Posterior vena cava (tissue), 2 donors: Measurements from ENCODE around the gene TMEM59L. TPM values are rescaled to one million over a fixed set of nuclear protein-coding genes. Genes with fewer than 3 reads are reported as not detected.
A peak's percentile ranks its signal among the peaks of the same experiment; 100 is the strongest.

ENCODE experiments used
- DNase-seq: peaks from one replicate; pipeline ENCODE4 v3.0.0-alpha.2; 2020; ENCODE audit warnings: low spot score
- intact Hi-C, 2 donors: fragments of 100-400 bp; cut with DNase I; formaldehyde crosslinking; loops; one replicate each; pipeline versions ENCODE4 v1.14.1 to v1.14.2; 2022 to 2023
- total RNA-seq, 2 donors: library from RNA; stranded (reverse); fragmentation: NEBNext Ultra II Directional; extraction: Animal tissue kit (Norgen Biotek cat#: 25700); gene quantifications; one replicate each; pipeline ENCODE4 v1.2.1, GENCODE V29; 2021
- donor health status: DM: yes; HTN: yes; CAD: no.
- donor health status: DM: yes; HTN: yes; CAD: no.

The TMEM59L gene
- total RNA-seq, 2 donors from 2014 or later: 2.8 to 14.5 TPM

DNA sequence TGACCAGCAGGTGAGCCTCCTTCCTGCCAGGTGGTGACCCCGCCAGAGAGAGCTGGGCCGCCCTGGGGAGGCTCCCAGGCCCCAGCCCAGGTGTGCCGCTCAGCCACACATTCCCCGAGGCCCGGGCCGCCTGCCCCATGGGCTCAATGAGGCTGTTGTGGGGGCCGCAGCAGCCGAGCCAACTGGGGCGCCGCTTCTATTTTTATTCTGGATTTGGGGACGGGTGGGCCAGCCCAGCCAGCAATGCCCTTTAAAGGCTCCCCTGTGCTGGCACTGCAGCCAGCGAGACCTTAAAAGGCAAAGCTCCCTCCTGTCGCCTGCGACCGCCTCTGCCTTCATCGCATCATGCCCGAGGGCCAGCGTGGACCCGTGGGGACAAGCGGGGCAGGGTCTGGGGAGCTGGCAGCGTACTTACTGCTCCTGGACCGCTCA is 53.1 kb downstream of the TMEM59L start:
- intact Hi-C loops: no loop called here
- DNase-seq: no peak

DNA sequence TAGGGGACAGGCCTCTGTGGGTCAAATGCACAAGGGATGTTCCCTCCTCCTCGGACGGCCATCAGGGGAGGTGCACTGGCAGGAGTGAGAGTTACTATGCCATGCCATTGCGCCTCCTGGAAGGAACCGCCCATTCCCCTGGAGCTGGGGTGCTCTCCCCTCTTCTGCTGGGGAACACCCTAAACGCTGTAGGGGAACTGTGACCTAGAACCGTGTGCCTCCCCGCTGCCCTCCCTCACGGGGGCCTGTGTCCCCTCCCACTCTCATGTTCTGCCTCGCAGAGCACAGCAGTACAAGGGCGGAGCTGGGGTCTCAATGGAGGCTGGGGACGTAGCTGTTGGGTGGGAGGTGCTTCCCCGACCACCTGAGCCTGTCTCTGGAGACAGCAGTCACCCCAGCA is 53.6 kb downstream of the TMEM59L start:
- DNase-seq: no peak
- intact Hi-C loops: no loop called here

DNA sequence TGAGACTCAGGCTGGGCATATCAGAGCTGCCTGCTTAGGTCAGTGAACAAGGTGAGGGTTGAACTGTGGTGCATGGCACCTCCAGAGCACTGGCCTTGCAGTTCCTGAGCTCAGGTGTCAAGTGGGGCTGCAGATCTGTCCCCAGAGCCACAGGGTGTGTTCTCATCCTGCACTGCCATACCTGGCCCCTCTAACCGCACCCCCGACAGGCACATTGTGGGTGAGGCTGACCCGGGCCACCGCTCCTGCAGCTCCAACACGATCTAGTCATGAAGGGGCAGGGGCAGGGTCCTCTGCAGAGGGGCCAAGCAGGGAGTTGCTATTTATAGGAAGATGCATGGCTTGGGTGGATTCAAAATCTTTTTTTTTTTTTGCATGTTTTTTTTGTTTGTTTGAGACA is 54.1 kb downstream of the TMEM59L start:
- intact Hi-C loops: no loop called here
- DNase-seq: no peak

DNA sequence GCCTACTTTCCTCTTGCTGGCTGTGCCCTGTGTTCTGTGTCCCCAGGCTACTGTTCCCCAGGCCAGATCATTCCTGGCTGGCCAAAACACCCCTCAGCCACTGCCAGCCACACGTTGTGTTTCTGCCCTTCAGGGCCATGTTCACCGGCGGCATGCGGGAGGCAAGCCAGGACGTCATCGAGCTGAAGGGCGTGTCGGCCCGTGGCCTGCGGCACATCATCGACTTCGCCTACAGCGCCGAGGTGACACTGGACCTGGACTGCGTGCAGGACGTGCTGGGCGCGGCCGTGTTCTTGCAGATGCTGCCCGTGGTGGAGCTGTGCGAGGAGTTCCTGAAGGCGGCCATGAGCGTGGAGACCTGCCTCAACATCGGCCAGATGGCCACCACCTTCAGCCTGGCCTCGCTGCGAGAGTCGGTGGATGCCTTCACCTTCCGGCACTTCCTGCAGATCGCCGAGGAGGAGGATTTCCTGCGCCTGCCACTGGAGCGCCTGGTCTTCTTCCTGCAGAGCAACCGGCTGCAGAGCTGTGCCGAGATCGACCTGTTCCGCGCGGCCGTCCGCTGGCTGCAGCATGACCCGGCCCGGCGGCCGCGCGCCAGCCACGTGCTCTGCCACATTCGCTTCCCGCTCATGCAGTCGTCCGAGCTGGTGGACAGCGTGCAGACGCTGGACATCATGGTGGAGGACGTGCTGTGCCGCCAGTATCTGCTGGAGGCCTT is 55.0 kb downstream of the TMEM59L start:
- DNase-seq: no peak
- intact Hi-C loops: no loop called here

DNA sequence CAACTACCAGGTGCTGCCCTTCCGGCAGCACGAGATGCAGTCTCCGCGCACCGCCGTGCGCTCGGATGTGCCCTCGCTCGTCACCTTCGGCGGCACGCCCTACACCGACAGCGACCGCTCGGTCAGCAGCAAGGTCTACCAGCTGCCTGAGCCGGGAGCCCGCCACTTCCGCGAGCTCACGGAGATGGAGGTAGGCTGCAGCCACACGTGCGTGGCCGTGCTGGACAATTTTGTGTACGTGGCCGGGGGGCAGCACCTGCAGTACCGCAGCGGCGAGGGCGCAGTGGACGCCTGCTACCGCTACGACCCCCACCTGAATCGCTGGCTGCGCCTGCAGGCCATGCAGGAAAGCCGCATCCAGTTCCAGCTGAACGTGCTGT is 55.6 kb downstream of the TMEM59L start:
- no peak for DNase-seq
- intact Hi-C loops: no loop called here

DNA sequence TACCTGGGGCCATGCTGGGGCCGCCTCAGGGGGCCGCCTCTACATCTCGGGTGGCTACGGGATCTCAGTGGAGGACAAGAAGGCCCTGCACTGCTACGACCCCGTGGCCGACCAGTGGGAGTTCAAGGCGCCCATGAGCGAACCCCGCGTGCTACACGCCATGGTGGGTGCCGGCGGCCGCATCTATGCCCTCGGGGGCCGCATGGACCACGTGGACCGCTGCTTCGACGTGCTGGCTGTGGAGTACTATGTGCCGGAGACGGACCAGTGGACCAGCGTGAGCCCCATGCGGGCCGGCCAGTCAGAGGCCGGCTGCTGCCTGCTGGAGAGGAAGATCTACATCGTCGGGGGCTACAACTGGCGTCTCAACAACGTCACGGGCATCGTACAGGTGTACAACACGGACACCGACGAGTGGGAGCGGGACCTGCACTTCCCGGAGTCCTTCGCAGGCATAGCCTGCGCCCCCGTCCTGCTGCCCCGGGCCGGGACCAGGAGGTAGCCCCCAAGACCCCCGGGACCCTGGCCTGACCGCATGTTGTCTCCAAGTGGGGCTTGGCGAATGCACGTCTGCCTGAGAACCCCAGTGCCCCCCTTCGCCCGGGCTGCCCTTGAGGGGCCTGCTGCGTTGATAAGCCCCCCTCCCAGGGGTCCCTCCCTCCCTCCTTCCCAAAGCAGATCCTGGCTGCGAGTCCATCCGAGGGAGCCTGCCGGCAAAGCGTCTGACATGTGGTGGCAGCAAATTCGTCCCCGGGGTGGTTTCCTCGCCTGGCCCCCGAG is 56.3 kb downstream of the TMEM59L start:
- DNase-seq: no peak
- intact Hi-C loops: no loop called here

DNA sequence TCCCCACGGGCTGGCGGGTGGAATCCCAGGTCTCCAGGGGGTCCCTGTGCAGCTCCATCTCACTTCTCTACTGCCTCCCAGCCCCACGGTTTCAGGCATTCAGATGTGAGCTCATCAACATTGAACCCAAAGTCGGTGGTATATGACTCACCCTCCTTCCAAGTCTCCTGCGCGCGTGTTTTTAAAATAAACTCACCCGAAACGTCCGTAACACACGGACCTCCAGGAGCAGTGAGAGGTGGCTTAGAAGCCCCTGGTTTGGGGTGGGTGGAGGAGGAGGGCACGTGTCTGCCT is 56.8 kb downstream of the TMEM59L start:
- intact Hi-C loops: no loop called here
- no peak for DNase-seq

DNA sequence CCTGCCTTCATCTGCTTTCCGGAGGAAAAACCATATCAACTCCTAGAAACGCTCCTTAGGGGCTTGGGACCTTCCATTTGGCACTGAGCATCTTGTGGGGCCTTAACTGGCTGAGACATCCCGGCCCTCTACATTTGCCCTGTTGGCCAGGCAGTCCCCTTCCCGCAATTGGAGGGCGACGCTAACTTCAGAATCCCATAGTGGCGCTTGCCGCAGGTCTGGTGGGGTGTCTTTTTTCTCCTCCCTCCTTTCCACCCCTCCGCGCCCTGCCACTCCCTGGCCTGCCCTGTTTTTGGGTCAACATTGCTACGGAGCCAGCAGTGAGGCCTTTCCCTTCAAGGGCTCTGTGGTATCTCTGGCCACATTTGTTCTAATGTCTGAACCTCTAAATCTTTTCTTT is 57.2 kb downstream of the TMEM59L start:
- no peak for DNase-seq
- intact Hi-C loops: loop anchor here (5.0 to 10.0 kb wide), 2 partner anchors 65 to 78 kb away; partner anchors contain the start of gene CRLF1 (in 1 of the 2)

DNA sequence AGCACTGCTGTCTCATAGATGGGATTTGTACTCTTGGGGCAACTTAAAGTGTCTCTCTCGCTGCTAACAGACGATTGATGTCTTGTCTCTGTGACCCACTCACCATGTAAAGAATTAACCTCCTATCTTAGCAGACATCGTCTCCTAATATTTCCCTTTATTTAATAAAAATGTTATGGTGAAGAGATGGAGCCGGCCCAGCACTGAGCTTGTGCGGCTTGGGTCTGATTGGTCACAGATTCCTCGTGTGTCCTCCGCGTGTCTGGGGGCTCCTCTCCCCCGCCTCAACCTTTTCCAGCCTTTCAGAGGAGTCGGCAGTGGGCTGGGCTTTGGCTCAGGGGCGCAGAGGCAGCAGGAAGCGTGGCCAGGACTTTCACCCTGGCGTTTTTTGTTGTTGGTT is 57.6 kb downstream of the TMEM59L start:
- intact Hi-C loops: loop anchor here (5.0 to 10.0 kb wide), 2 partner anchors 66 to 78 kb away; partner anchors contain the start of gene CRLF1 (in 1 of the 2)
- DNase-seq: peak; percentile 82

Other genes starting within 250 kb of the TMEM59L start
- gene GDF15, start 226.7 kb upstream of the TMEM59L start, total RNA-seq: 1 to 10 TPM; 3.1 to 4.5 TPM
- gene LRRC25, start 215.2 kb upstream of the TMEM59L start, total RNA-seq: 10 to 100 TPM in 1 of 2 donors, 1 to 10 TPM in 1; 6.8 to 16.8 TPM
- 10 to 100 TPM; 54.4 to 56.9 TPM for gene SSBP4, start 193.5 kb upstream of the TMEM59L start, total RNA-seq
- gene ISYNA1, start 174.7 kb upstream of the TMEM59L start, total RNA-seq: 10 to 100 TPM; 27.5 to 28.1 TPM
- gene ELL, start 90.8 kb upstream of the TMEM59L start, total RNA-seq: 10 to 100 TPM; 19.5 to 20.7 TPM
- 100 to 1,000 TPM; 189 to 224 TPM for gene FKBP8, start 69.3 kb upstream of the TMEM59L start, total RNA-seq
- gene KXD1, start 55.0 kb upstream of the TMEM59L start, total RNA-seq: 10 to 100 TPM; 63.9 to 75.2 TPM
- gene UBA52, start 41.0 kb upstream of the TMEM59L start, total RNA-seq: 100 to 1,000 TPM; 725 to 767 TPM
- gene REX1BD, start 24.1 kb upstream of the TMEM59L start, total RNA-seq: 10 to 100 TPM; 38.0 to 48.1 TPM
- 100 to 1,000 TPM; 154 to 436 TPM for gene CRLF1, start 6.1 kb upstream of the TMEM59L start, total RNA-seq
- gene KLHL26, start 24.2 kb downstream of the TMEM59L start, total RNA-seq: 10 to 100 TPM; 14.5 to 17.6 TPM
- gene CRTC1, start 70.8 kb downstream of the TMEM59L start, total RNA-seq: 10 to 100 TPM in 1 of 2 donors, 1 to 10 TPM in 1; 9.3 to 15.7 TPM
- gene COMP, start 178.4 kb downstream of the TMEM59L start, total RNA-seq: 100 to 1,000 TPM in 1 of 2 donors, 10 to 100 TPM in 1; 72.2 to 403 TPM
- 10 to 100 TPM; 45.1 to 56.5 TPM for gene UPF1, start 219.1 kb downstream of the TMEM59L start, total RNA-seq